NCI-H510A treated with DMSO at 0.1 percent for 48 hours (cell line): ENCODE measurements around the gene CHRNE.
A peak's percentile ranks its signal among the peaks of the same experiment; 100 is the strongest.
"Not testable (repeated sequence)": the region's sequence is repeated elsewhere in the genome, so short reads cannot be mapped to it uniquely, and the experiment has no call there.

Source experiments
- DNase-seq: peaks from one replicate; lab custom pipeline; 2025; lab: John Stamatoyannopoulos, UW

Gene CHRNE

GRCh38 chr17:4939796-4940554 lies 37.1 kb upstream of the CHRNE start, which contains the start of the genes RNF167 and SLC25A11:
RNF167 (plus strand) TSS chr17:4940268; CDS start chr17:4940910, 642 bp downstream.
SLC25A11 (minus strand) TSS chr17:4940046; CDS start chr17:4939910, 136 bp downstream.
- DNase-seq, result peak; percentile 97

- no peak for DNase-seq
These were observed 36.6 kb upstream of the CHRNE start for GRCh38 chr17:4939546-4939795.

- no peak for DNase-seq
These were observed 36.0 kb upstream of the CHRNE start for GRCh38 chr17:4938688-4939545.

GRCh38 chr17:4938069-4938491 lies 35.2 kb upstream of the CHRNE start:
- DNase-seq, result no peak

GRCh38 chr17:4937553-4937952 lies 34.7 kb upstream of the CHRNE start:
- no peak for DNase-seq

GRCh38 chr17:4936436-4936835 lies 33.5 kb upstream of the CHRNE start:
- no peak for DNase-seq

GRCh38 chr17:4935650-4936049 lies 32.8 kb upstream of the CHRNE start:
- DNase-seq, result no peak

GRCh38 chr17:4934173-4934979 lies 31.5 kb upstream of the CHRNE start:
- peak; percentile 8 for DNase-seq

GRCh38 chr17:4933646-4934045 lies 30.7 kb upstream of the CHRNE start:
- DNase-seq, result no peak

GRCh38 chr17:4932756-4933155 lies 29.9 kb upstream of the CHRNE start:
- no peak for DNase-seq

- DNase-seq, result no peak
These were observed 29.1 kb upstream of the CHRNE start, which contains the start of gene GP1BA for GRCh38 chr17:4931963-4932362. GP1BA (plus strand) TSS chr17:4932277; CDS start chr17:4932605, 328 bp downstream.

- no peak for DNase-seq
These were observed 26.0 kb upstream of the CHRNE start for GRCh38 chr17:4928881-4929280.

GRCh38 chr17:4926577-4927335 lies 23.9 kb upstream of the CHRNE start:
- DNase-seq, result not testable (repeated sequence)

GRCh38 chr17:4921320-4921719 lies 18.4 kb upstream of the CHRNE start:
- DNase-seq, result no peak

GRCh38 chr17:4920351-4921048 lies 17.6 kb upstream of the CHRNE start:
- no peak for DNase-seq

GRCh38 chr17:4919511-4920047 lies 16.7 kb upstream of the CHRNE start:
- no peak for DNase-seq

GRCh38 chr17:4914551-4914950 lies 11.7 kb upstream of the CHRNE start:
- DNase-seq, result not testable (repeated sequence)

- no peak for DNase-seq
These were observed 11.1 kb upstream of the CHRNE start for GRCh38 chr17:4913994-4914393.

GRCh38 chr17:4908711-4909496 lies 6.0 kb upstream of the CHRNE start:
- DNase-seq, result peak; percentile 71

GRCh38 chr17:4908301-4908700 lies 5.4 kb upstream of the CHRNE start:
- DNase-seq, result no peak
